Activated CD4-positive, CD25-positive, alpha-beta regulatory T cell (primary cell): Measurements from ENCODE around the gene CALN1.

Experiments
- DNase-seq, 4 experiments: peaks; one replicate each; lab custom pipeline; 2025; lab: John Stamatoyannopoulos, UW

CALN1 gene

GRCh38 chr7:72325561-72325960, 86.6 kb downstream of the CALN1 start:
- no peak for DNase-seq

- no peak for DNase-seq
Observed at GRCh38 chr7:72321637-72322036, 90.5 kb downstream of the CALN1 start.

DNA sequence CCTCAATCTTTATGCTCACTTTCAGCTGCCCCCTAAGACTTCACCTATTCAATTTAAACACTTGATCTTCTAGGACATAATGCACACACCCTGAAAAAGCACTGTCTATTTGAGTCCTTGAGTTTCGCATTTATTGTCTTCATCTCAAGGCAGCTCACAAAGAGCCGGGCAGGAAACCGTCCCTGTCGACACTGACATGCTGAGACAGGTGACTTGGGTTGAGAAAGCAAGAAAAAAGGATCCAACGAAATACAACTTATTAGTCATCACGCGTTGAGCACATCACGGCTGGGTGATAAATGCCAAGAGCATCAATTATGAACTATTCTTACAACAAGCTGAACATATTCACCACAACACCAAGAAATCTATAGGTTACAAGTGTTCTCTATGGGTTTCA, 91.1 kb downstream of the CALN1 start:
- no peak for DNase-seq

GRCh38 chr7:72317341-72317740, 94.8 kb downstream of the CALN1 start:
- no peak for DNase-seq

DNA sequence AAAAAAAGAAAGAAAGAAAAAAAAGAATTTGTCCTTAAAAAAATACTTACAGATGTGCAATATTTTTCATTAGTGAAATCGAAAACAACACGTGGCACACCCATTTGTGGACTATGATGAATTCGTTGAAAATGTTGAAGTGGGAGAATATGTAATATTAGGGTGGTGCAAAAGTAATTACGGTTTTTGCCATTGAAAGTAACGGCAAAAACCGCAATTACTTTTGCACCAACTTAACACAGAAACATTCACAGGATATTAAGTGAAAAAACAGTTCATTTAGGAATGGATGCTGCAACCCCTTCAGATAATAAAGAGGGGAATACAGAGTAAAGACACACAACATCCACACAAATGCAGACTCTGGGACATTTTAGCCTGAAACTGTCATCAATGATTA, 96.0 kb downstream of the CALN1 start:
- no peak for DNase-seq

GRCh38 chr7:72313906-72314305, 98.2 kb downstream of the CALN1 start:
- DNase-seq = no peak

- no peak for DNase-seq
Observed at GRCh38 chr7:72310301-72310700, 101.8 kb downstream of the CALN1 start.

DNA sequence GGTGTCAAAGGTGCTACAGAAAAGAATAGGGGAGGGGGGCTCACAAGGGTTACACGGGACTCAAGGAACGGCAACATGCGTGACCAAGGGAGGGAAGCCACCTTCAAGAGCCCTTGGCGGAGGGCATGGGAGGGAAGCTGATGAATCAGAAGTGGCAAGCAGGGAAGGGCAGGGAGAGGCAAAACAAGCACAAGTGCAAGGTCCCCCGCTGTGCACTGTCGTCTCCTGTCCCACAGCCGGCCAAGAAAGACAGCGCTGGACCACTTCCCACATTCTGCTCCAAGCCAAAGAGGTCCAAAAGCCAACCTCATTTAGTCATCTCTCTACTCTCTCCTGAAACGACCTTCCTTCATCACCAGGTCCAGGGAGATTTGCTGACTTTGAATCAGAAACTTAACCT, 102.7 kb downstream of the CALN1 start:
- DNase-seq = no peak

- DNase-seq = no peak
Observed at GRCh38 chr7:72308986-72309385, 103.2 kb downstream of the CALN1 start.

GRCh38 chr7:72307566-72307965, 104.6 kb downstream of the CALN1 start:
- no peak for DNase-seq

DNA sequence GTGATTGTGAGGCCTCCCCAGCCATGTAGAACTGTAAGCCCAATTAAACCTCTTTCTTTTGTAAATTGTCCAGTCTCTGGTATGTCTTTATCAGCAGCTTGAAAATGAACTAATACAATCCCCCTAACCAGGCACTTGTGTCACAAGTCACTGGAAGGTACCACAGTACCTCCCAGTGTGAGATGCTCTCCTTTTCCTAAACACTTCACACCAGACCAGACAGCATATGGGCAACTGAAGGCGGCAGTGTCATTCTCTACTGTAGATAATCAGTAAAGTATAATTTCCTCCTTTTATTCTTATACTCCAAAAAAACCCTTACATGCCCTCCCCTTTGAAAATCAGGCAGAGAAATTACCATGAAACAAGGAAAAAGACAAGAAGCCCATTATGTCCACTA, 113.2 kb downstream of the CALN1 start:
- no peak for DNase-seq

DNA sequence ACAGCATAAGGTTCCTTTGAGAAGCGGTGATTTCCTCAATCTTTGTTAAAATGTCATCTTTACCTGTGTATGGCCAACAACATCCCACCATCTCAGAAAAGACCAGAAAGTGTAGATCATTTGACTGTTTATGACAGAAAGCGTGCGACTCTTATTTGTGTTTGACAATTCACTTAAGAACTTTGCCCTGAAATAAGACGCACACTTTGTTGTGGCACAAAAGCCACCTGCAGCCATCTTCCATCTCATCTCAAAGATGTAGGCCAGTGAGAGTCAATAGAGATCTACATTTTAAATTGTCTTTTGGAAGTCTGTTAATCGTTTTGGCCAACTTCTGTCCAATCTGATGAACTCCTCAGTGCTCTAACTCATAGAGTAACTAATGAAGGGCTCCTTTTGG, 114.0 kb downstream of the CALN1 start:
- no peak for DNase-seq

- DNase-seq = no peak
Observed at GRCh38 chr7:72297636-72298035, 114.5 kb downstream of the CALN1 start.

- no peak for DNase-seq
Observed at GRCh38 chr7:72292794-72293193, 119.3 kb downstream of the CALN1 start.

DNA sequence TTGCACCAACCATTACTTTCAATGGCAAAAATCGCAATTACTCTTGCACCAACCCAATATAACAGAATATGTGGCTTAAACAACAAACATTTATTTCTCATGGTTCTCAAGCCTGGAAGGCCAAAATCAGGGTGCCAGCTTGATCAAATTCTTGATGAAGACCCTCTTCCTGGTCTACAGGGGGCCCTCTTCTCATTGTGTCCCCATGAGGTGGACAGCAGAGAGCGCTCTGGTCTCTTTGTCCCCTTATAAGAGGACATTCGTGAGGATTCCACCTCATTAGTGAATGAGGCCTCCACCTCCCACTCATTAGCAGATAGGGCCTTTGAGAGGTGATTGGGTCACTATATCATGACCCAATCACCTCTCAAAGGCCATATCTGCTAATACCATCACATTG, 120.0 kb downstream of the CALN1 start:
- no peak for DNase-seq

GRCh38 chr7:72286519-72286918, 125.6 kb downstream of the CALN1 start:
- no peak for DNase-seq

- DNase-seq = no peak
Observed at GRCh38 chr7:72283309-72283708, 128.8 kb downstream of the CALN1 start.

DNA sequence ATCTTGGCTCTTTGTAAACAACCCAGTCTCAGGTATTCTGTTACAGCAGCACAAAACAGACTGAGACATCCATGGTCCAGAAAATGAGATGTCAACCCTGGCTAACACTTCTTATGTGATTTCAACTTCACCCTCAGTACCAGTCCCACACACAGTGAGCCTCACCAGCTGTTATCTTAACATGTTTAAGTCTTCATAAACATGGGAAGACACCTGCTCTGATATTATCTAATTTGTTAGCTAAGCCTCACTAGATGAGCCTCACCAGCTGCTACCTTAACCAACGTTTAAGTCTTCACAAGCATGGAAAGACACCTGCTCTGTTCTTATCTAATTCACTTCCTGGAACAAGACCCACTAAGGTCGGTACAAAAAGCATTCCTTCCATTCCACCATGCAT, 130.8 kb downstream of the CALN1 start:
- DNase-seq = no peak

- no peak for DNase-seq
Observed at GRCh38 chr7:72279203-72279602, 132.9 kb downstream of the CALN1 start.

GRCh38 chr7:72278550-72278949, 133.6 kb downstream of the CALN1 start:
- no peak for DNase-seq

GRCh38 chr7:72275382-72276070, 136.6 kb downstream of the CALN1 start:
- DNase-seq = no peak

DNA sequence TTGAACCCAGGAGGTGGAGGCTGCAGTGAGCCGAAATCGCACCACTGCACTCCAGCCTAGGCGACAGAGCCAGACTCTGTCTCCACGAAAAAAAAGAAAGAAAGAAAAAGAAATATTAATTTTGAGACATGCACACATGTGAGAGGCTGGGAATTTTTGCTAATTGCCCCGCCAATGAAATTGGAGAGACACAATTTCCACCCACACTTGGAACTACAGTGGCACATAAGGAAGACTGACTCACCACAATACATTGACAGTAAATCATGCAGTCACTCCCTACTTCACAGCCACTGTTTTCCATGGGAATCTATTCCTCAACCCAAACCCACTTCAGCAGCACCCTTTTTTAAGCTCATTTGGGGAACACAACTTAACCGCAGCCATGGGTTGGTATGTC, 139.7 kb downstream of the CALN1 start:
- no peak for DNase-seq

- no peak for DNase-seq
Observed at GRCh38 chr7:72268796-72269195, 143.3 kb downstream of the CALN1 start.

DNA sequence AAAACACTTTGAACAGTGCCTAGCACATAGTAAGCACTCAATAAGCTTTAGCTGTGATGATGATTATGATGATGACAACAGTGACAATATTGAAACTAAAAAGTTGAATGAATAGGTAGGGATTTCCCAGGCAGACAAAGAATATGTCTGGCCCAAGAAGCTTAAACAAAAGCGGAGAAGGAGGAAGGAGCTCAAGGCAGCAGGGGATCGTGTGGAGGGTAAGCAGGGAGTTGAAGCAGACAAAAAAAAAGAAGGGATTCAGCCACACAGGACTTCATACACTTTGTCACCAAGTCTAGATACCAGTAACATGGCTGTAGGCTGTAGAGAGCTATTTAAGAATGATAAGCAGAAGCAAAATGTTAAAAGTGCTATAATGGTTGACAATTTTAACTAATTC, 144.0 kb downstream of the CALN1 start:
- no peak for DNase-seq
